Measurements from ENCODE around the gene CCDC80. TPM values are rescaled to one million over a fixed set of nuclear protein-coding genes. Genes with fewer than 3 reads are reported as not detected.
A peak's percentile ranks its signal among the peaks of the same experiment; 100 is the strongest.

CCDC80 gene
- total RNA-seq, 1 experiment from 2014 or later: 19.4 TPM

- no peaks in the 10 kb centered on the region for H3K27me3 Mint-ChIP-seq (ENCODE audit: insufficient read depth, unreplicated experiment)
- TF ChIP-seq CTCF (IDR thresholded peaks at IDR 0.05; ENCODE audit: unreplicated experiment): no peak
- intact Hi-C loops (cut with micrococcal nuclease): loop anchor here (1.0 to 5.0 kb wide), 5 partner anchors 56 to 644 kb away; no protein-coding TSS in a partner anchor
- no peaks in the 10 kb centered on the region for H3K9me3 Mint-ChIP-seq (ENCODE audit: unreplicated experiment)
- no peak overlapping the region for H3K27ac Mint-ChIP-seq (ENCODE audit: low read depth, unreplicated experiment)
- H3K36me3 Mint-ChIP-seq (ENCODE audit: insufficient read depth, unreplicated experiment): peaks cover 4% of the 10 kb centered on the region
- ChIA-PET CTCF (interaction anchor here (0.5 to 8.3 kb wide), 36 partner anchors 9 to 606 kb away, joined by 3 to 193 read pairs (median 4); partner anchors contain the start of gene CD200R1), POLR2A (interaction anchor here (1.3 to 1.8 kb wide), 3 partner anchors 12 to 61 kb away, joined by 4 to 9 read pairs (median 7); no protein-coding TSS in a partner anchor)
- no peak for DNase-seq (ENCODE audit: unreplicated experiment)
- no TSS peak for BruUV-seq (replicated peaks)
- no peak overlapping the region for H3K4me3 Mint-ChIP-seq (ENCODE audit: unreplicated experiment)
- peaks cover 35% of the 10 kb centered on the region for H3K4me1 Mint-ChIP-seq (ENCODE audit: insufficient read depth, unreplicated experiment)
These were observed 2.8 kb upstream of the CCDC80 start for GRCh38 chr3:112643621-112644240.

- H3K27ac Mint-ChIP-seq (ENCODE audit: low read depth, unreplicated experiment): peak overlapping the region; percentile 75
These were observed 2.1 kb upstream of the CCDC80 start for GRCh38 chr3:112642912-112643506.

GRCh38 chr3:112640276-112640929 is 540 bp downstream of the CCDC80 start:
- ChIA-PET CTCF (interaction anchor here (0.6 to 8.3 kb wide), 6 partner anchors 42 to 342 kb away, joined by 3 to 193 read pairs (median 4); no protein-coding TSS in a partner anchor), POLR2A (interaction anchor here (0.6 to 1.6 kb wide), 5 partner anchors 31 to 79 kb away, joined by 3 to 4 read pairs (median 4); partner anchors contain the start of genes ATG3 and SLC35A5)
- Mint-ChIP-seq H3K4me3 (ENCODE audit: unreplicated experiment) (no peak overlapping the region), H3K27ac (ENCODE audit: low read depth, unreplicated experiment) (no peak overlapping the region), H3K36me3 (ENCODE audit: insufficient read depth, unreplicated experiment) (peaks cover 4% of the 10 kb centered on the region), H3K27me3 (ENCODE audit: insufficient read depth, unreplicated experiment) (no peaks in the 10 kb centered on the region), H3K9me3 (ENCODE audit: unreplicated experiment) (no peaks in the 10 kb centered on the region), H3K4me1 (ENCODE audit: insufficient read depth, unreplicated experiment) (peaks cover 27% of the 10 kb centered on the region)
- peak; percentile 81 for DNase-seq (ENCODE audit: unreplicated experiment)
- BruUV-seq (replicated peaks): TSS peak; percentile 61
- no peak for TF ChIP-seq CTCF (IDR thresholded peaks at IDR 0.05; ENCODE audit: unreplicated experiment)
- intact Hi-C loops (cut with micrococcal nuclease): loop anchor here (5.0 kb wide), 1 partner anchor 647 kb away; no protein-coding TSS in a partner anchor

More at GRCh38 chr3:112642912-112643506, 2.1 kb upstream of the CCDC80 start:
- Mint-ChIP-seq H3K4me1 (ENCODE audit: insufficient read depth, unreplicated experiment) (peaks cover 36% of the 10 kb centered on the region), H3K27me3 (ENCODE audit: insufficient read depth, unreplicated experiment) (no peaks in the 10 kb centered on the region), H3K9me3 (ENCODE audit: unreplicated experiment) (no peaks in the 10 kb centered on the region), H3K4me3 (ENCODE audit: unreplicated experiment) (peak overlapping the region; percentile 45), H3K36me3 (ENCODE audit: insufficient read depth, unreplicated experiment) (peaks cover 4% of the 10 kb centered on the region)
- peak; percentile 86 for TF ChIP-seq CTCF (IDR thresholded peaks at IDR 0.05; ENCODE audit: unreplicated experiment)
- intact Hi-C loops (cut with micrococcal nuclease): loop anchor here (1.0 to 5.0 kb wide), 5 partner anchors 56 to 644 kb away; no protein-coding TSS in a partner anchor
- POLR2A ChIA-PET: interaction anchor here (0.7 to 2.1 kb wide), 8 partner anchors 12 to 348 kb away, joined by 3 to 15 read pairs (median 6); partner anchors contain the start of gene GTPBP8
- DNase-seq (ENCODE audit: unreplicated experiment): peak; percentile 94
- CTCF ChIA-PET: interaction anchor here (0.6 to 8.3 kb wide), 58 partner anchors 9 to 850 kb away, joined by 3 to 193 read pairs (median 4); partner anchors contain the start of gene CD200R1
- no TSS peak for BruUV-seq (replicated peaks)
